Fibroblast of mammary gland (primary cell): ENCODE measurements around the gene HLA-DQA1.

Experiments
- DNase-seq: peaks from one replicate; pipeline ENCODE4 v3.0.0-alpha.2; 2010; ENCODE audit warnings: low read depth
- H3K4me3 ChIP-seq: 2 replicates; pipeline ENCODE4 v1.5.1; 2011; ENCODE audit warnings: low read depth, mild to moderate bottlenecking, low read length, moderate library complexity; ENCODE audit not compliant: control insufficient read depth
- TF ChIP-seq, protein P1 (sequence below): conservative IDR thresholded peaks from 2 replicates; pipeline ENCODE4 v1.5.1; 2011; ENCODE audit warnings: low read depth, low read length, inconsistent platforms; ENCODE audit not compliant: control insufficient read depth, insufficient read depth

HLA-DQA1 gene

GRCh38 chr6:32659856-32660595 lies 22.8 kb downstream of the HLA-DQA1 start:
- DNase-seq: no peak
- TF ChIP-seq, protein P1, sequence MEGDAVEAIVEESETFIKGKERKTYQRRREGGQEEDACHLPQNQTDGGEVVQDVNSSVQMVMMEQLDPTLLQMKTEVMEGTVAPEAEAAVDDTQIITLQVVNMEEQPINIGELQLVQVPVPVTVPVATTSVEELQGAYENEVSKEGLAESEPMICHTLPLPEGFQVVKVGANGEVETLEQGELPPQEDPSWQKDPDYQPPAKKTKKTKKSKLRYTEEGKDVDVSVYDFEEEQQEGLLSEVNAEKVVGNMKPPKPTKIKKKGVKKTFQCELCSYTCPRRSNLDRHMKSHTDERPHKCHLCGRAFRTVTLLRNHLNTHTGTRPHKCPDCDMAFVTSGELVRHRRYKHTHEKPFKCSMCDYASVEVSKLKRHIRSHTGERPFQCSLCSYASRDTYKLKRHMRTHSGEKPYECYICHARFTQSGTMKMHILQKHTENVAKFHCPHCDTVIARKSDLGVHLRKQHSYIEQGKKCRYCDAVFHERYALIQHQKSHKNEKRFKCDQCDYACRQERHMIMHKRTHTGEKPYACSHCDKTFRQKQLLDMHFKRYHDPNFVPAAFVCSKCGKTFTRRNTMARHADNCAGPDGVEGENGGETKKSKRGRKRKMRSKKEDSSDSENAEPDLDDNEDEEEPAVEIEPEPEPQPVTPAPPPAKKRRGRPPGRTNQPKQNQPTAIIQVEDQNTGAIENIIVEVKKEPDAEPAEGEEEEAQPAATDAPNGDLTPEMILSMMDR: no peak

GRCh38 chr6:32662099-32662498 lies 24.9 kb downstream of the HLA-DQA1 start:
- DNase-seq: no peak
- H3K4me3 ChIP-seq: no peak overlapping the region
- TF ChIP-seq, protein P1: no peak

More at GRCh38 chr6:32659856-32660595, 22.8 kb downstream of the HLA-DQA1 start:
- H3K4me3 ChIP-seq: no peak overlapping the region

GRCh38 chr6:32662836-32663235 lies 25.6 kb downstream of the HLA-DQA1 start:
- H3K4me3 ChIP-seq: no peak overlapping the region
- DNase-seq: no peak
- TF ChIP-seq, protein P1: no peak

DNA sequence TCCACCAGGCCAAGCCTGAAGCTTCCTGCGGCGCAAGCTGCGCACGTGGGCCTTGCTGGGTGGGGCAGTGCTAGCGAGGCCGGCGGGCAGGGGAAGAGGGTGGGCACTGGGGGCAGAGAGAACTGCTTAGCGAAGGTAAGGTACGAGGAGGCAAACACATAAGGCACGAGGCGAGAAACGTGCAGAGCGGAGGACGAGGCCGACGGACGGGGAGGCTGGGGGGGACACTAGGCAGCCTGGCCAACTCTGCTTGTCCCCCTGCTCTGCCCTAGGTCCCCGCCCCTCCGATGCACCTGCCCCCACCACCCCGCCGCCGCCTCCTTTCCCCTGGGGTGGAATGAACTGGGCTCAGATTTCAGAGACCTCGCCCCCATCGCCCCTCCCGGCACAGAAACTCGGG lies 27.1 kb downstream of the HLA-DQA1 start:
- no peak for DNase-seq
- TF ChIP-seq, protein P1: no peak
- H3K4me3 ChIP-seq: no peak overlapping the region

DNA sequence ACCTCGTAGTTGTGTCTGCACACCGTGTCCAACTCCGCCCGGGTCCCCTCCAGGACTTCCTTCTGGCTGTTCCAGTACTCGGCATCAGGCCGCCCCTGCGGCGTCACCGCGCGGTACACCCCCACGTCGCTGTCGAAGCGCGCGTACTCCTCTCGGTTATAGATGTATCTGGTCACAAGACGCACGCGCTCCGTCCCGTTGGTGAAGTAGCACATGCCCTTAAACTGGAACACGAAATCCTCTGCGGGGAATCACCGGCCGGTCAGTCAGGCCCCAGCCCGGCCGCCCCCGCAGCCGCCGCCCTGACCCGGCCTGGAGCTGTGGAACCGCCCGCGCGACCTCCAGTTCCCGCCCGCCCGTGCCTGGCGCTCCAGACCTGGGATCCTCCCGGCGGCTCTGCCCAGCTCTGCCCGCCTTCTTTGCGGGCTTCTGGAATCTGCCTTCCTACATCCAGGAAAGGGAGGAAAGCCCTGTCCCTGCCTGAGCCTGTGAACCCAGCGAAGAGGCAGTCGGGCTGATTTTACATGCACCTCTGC lies 27.7 kb downstream of the HLA-DQA1 start:
- TF ChIP-seq, protein P1: no peak
- no peak for DNase-seq
- no peak overlapping the region for H3K4me3 ChIP-seq

DNA sequence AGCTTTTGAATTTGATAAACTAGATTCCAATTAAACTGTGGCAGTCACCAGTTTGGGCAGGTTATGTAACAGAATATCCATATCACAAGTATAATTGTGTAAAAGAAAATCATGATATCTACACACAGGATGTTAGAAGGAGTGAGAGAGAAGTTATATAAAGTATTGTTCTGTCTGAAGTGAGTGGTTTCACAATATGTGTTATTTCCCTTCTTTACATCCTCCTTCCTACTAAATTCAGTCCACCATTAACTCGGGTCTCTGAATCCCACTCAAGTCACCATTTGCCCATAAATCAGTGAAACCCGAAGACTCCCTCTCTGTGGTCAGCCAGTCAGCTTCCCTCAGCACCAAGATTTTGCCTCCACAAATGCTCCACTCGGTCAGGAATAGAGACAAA lies 28.5 kb downstream of the HLA-DQA1 start:
- TF ChIP-seq, protein P1: no peak
- DNase-seq: no peak
- H3K4me3 ChIP-seq: no peak overlapping the region
